Calu3 (cell line): Measurements from ENCODE around the gene CAPZA1. TPM values are rescaled to one million over a fixed set of nuclear protein-coding genes. Genes with fewer than 3 reads are reported as not detected.
A peak's percentile ranks its signal among the peaks of the same experiment; 100 is the strongest.

ENCODE experiments used
- BruUV-seq: library from RNA; stranded (reverse); fragments of 400-500 nt; replicated peaks from 2 replicates; lab custom pipeline; 2021; lab: Mats Ljungman, UMichigan
- CTCF ChIA-PET: fragments of 300-600 bp; sonication (Branson Sonifier 250); formaldehyde crosslinking; loops from one replicate; lab custom pipeline; 2022; ENCODE audit warnings: antibody characterized with exemption; lab: Charles Lee
- DNase-seq: peaks from one replicate; pipeline ENCODE4 v3.0.0; 2022
- H3K27ac Mint-ChIP-seq: one replicate; pipeline ENCODE4 v1.8.0; 2022; ENCODE audit warnings: mixed read lengths; ENCODE audit not compliant: unreplicated experiment
- H3K27me3 Mint-ChIP-seq: one replicate; pipeline ENCODE4 v1.8.0; 2022; ENCODE audit warnings: mixed read lengths; ENCODE audit not compliant: unreplicated experiment
- H3K36me3 Mint-ChIP-seq: one replicate; pipeline ENCODE4 v1.8.0; 2022; ENCODE audit warnings: mild to moderate bottlenecking, moderate library complexity, mixed read lengths; ENCODE audit not compliant: insufficient read depth, unreplicated experiment
- H3K4me1 Mint-ChIP-seq: one replicate; pipeline ENCODE4 v1.8.0; 2022; ENCODE audit warnings: mild to moderate bottlenecking, low read depth, mixed read lengths; ENCODE audit not compliant: unreplicated experiment
- H3K4me3 Mint-ChIP-seq: one replicate; pipeline ENCODE4 v1.8.0; 2022; ENCODE audit warnings: mild to moderate bottlenecking, low read depth, moderate library complexity, mixed read lengths; ENCODE audit not compliant: unreplicated experiment
- H3K9me3 Mint-ChIP-seq: one replicate; pipeline ENCODE4 v1.8.0; 2022; ENCODE audit warnings: low read depth, mixed read lengths; ENCODE audit not compliant: unreplicated experiment
- CTCF ChIP-seq: fragments of 200-600 bp; IDR thresholded peaks from one replicate; pipeline ENCODE4 v1.8.0; 2022; ENCODE audit warnings: antibody characterized with exemption; ENCODE audit not compliant: unreplicated experiment
- intact Hi-C: fragments of 100-400 bp; cut with micrococcal nuclease; formaldehyde crosslinking; loops from one replicate; pipeline ENCODE4 v1.10.0; 2022; ENCODE audit not compliant: unreplicated experiment
- total RNA-seq: library from RNA; stranded (reverse); gene quantifications from 2 replicates; pipeline ENCODE4 v1.2.3, GENCODE V29; 2022

The CAPZA1 gene
- total RNA-seq, 1 experiment from 2014 or later, result 103 TPM

GRCh38 chr1:112701227-112702066 lies 81.8 kb downstream of the CAPZA1 start:
- CTCF ChIA-PET, result no interaction called here
- H3K4me1 Mint-ChIP-seq, result peaks cover 57% of the 10 kb centered on the region
- no peak for TF ChIP-seq CTCF
- intact Hi-C loops, result no loop called here
- no TSS peak for BruUV-seq
- H3K27me3 Mint-ChIP-seq, result no peaks in the 10 kb centered on the region
- H3K9me3 Mint-ChIP-seq, result no peaks in the 10 kb centered on the region
- H3K4me3 Mint-ChIP-seq, result peak overlapping the region; percentile 37
- peak overlapping the region; percentile 93 for H3K27ac Mint-ChIP-seq
- H3K36me3 Mint-ChIP-seq, result peaks cover 74% of the 10 kb centered on the region
- no peak for DNase-seq

- no peak for DNase-seq
- Mint-ChIP-seq H3K9me3 (no peaks in the 10 kb centered on the region), H3K4me1 (peaks cover 57% of the 10 kb centered on the region), H3K27me3 (no peaks in the 10 kb centered on the region), H3K4me3 (peak overlapping the region; percentile 31), H3K27ac (peak overlapping the region; percentile 93), H3K36me3 (peaks cover 79% of the 10 kb centered on the region)
- CTCF ChIA-PET, result no interaction called here
- no peak for TF ChIP-seq CTCF
- intact Hi-C loops, result no loop called here
- no TSS peak for BruUV-seq
These were observed 82.4 kb downstream of the CAPZA1 start for GRCh38 chr1:112702067-112702395.

- H3K36me3 Mint-ChIP-seq, result peaks cover 85% of the 10 kb centered on the region
- intact Hi-C loops, result no loop called here
These were observed 83.0 kb downstream of the CAPZA1 start for GRCh38 chr1:112702420-112703261.

More at GRCh38 chr1:112702420-112703261, 83.0 kb downstream of the CAPZA1 start:
- no peak for DNase-seq
- no peak for TF ChIP-seq CTCF
- no peaks in the 10 kb centered on the region for H3K27me3 Mint-ChIP-seq
- no TSS peak for BruUV-seq
- peaks cover 61% of the 10 kb centered on the region for H3K4me1 Mint-ChIP-seq
- H3K4me3 Mint-ChIP-seq, result peak overlapping the region; percentile 31
- peak overlapping the region; percentile 93 for H3K27ac Mint-ChIP-seq
- H3K9me3 Mint-ChIP-seq, result no peaks in the 10 kb centered on the region
- CTCF ChIA-PET, result no interaction called here
